A172 (cell line): Measurements from ENCODE around the gene TMEM185B. TPM values are rescaled to one million over a fixed set of nuclear protein-coding genes. Genes with fewer than 3 reads are reported as not detected.

ENCODE experiments used
- DNase-seq: peaks from one replicate; pipeline ENCODE4 v3.0.0-alpha.2; 2015; ENCODE audit warnings: low spot score
- total RNA-seq: library from RNA; depleted of rRNA; stranded (reverse); fragments of >200 nt; shearing (Covaris generic); gene quantifications from 2 replicates; pipeline ENCODE4 v1.2.3, GENCODE V29; 2014

The TMEM185B gene
- total RNA-seq, 1 experiment from 2014 or later = 36.9 TPM

DNA sequence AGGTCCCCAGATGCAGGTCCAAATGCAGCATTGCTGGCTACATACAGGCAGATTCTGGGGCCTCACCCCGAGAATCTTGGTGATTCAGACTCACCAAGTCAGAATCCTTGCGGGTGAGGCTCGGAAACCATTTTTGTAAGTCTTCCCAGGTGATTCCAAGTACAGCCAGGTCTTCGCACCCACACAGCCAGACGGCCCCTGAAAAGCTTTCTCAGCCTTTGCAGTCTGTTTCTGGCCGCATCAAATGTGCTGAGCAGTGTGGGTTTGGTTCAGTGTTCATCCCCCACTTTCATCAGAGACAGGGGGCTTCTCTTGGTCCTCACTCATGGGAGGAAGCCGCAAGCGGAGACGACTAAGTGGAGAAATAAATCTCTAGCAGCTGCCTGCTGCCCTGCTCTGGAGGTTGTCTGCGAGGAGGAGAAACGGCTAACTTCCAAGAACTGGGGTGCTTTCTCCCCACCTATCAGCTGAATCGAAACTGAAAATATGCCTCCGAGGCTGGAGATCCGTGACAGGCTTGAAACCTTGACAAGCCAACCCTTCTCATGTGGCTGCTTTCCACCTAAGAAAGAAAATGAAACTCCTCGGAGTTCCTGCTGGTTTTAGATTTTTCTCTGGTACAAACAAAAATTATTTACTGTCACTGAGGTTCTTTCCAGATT lies 8.9 kb upstream of the TMEM185B start:
- peak; percentile 56 for DNase-seq

GRCh38 chr2:120231564-120231973 lies 8.4 kb upstream of the TMEM185B start:
- DNase-seq = no peak

GRCh38 chr2:120230515-120231471 lies 7.6 kb upstream of the TMEM185B start:
- no peak for DNase-seq

- DNase-seq = no peak
Measured at GRCh38 chr2:120229341-120229740, 6.1 kb upstream of the TMEM185B start.

- no peak for DNase-seq
Measured at GRCh38 chr2:120228503-120228902, 5.3 kb upstream of the TMEM185B start.

- no peak for DNase-seq
Measured at GRCh38 chr2:120227111-120227991, 4.2 kb upstream of the TMEM185B start.

DNA sequence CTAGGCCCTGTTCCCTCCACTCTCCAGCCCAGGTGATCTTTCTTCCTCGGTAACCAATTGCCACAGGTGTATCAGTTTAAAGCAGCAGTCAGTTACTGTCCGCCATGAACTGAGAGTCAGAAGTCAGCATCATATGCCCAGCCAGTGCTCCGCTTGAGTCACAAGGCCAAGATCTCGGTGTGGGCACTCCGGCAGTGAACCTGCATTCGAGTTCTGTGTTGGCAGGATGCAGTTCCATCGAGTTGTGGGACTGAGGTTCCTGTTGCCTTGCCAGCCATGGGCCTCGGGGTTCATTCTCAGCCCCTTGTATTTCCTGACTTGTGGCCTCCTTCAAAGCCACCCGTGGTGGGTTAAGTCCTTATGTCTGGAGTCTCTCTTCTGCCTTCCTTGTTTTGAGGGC lies 3.1 kb upstream of the TMEM185B start:
- no peak for DNase-seq

- DNase-seq = no peak
Measured at GRCh38 chr2:120225549-120226065, 2.4 kb upstream of the TMEM185B start.

GRCh38 chr2:120224735-120225548 lies 1.7 kb upstream of the TMEM185B start:
- DNase-seq = no peak

GRCh38 chr2:120224256-120224655 lies 1.1 kb upstream of the TMEM185B start:
- DNase-seq = no peak

DNA sequence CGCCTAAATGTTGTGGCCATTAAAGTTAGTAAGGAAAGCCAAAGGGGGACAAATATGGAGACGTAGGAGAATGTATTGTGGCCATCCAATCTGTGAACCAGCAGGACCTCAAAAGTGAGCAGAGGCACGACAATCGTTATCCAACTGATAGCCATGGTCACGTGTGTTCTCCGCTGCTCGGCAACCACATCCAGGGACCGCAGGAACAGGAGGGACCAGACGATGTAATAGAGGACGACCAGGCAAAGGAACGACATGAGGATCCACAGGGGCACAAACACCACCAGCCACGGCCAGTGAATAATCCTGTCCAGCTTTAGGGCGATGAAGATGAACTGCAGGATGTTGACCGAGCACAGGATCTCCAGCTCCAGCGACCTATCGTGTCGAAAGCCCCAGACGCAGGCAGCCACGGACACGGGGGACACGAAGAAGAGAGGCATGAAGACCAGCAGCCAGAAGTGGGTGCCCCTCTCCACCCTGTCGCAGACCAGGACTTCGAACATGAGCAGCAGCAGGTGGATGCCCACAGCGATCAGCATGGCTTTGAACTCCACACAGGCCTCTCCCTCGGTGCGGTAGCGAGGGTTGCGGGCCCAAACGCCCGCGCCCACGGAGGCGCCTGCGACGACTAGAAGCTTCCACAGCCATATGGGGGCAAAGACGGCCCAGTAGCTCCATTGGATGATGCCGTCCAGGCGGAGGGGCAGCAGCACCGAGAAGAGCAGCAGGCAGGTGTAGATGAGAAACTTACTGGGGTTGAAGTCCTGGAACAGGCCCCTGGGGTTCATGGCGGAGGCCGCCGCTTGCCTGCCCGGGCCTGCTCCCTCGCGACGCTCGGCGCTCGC lies 790 bp downstream of the TMEM185B start:
- no peak for DNase-seq

DNA sequence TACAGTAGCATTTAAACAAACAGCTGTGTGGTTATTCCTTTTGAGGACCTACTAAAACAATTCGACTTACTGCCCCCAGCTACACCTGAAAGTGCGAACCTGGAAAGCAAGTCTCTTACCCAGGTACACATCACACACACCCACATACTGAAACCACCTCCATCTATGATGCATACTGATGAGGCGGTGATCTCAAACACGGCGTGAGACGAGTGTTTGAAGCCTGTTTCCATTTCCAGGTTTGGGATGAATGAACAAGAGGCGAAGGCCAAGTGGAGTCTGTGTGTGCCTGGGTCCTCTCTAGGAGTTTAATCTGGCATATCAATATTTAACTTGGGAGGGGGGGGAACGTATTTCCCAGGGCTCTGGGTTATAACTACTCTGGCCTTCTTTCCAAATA lies 1.6 kb downstream of the TMEM185B start:
- DNase-seq = no peak

DNA sequence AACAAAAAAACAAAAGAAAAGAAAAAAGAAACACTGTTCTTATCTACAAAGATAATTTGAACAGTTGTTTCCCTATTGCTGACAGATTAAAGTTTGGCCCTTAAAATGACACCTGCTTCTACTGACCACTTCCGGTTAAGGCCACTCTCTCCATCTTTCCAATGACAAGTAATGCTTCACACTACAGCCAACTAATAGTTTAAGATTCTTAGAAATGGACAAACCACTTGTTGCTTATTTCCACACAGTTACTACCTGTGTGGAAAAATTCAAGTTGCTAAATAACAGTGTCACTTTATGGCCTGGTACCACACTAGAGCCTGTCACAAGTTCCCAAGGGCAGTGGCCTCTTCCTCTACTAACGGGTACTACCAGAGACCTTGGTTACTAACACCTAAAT lies 2.4 kb downstream of the TMEM185B start:
- DNase-seq = no peak

DNA sequence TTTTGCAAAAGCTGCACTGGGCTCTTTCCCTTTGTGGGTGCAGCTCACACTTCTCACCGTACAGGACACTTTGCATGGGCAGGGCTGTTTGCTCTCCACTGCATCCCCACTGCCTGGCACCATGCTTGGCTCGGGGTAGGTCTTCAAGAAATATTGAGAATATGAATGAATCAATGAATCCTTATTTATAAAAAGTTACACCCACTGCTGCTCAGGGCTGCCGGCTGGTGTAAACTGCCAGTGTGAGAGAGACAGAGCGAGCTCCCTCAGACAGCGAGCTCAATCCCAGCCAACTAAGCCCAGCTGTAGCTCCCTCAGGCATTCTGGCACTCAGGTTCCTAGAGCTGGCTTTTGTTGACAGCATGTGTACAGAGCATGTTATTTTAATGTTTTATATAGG lies 3.4 kb downstream of the TMEM185B start:
- DNase-seq = no peak

DNA sequence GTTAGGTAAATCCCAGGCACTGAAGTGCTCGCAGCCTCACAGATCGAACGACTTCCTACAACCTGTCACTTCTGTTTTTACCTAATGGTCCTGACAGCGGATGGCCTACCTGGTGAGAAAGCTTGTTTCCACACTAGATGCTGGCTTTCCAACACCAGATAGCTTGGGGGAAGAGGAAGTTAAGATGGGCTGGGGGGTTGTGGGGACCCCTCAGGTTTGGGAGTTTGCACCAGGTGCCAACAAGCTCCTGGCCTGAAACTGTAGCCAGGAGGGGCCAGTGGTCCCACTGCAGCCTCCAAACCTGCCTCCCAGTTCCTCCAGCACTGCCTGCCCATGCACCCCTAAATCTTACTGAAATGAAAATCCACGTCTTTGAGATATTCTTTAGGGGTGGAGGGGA lies 3.9 kb downstream of the TMEM185B start:
- DNase-seq = no peak

GRCh38 chr2:120218181-120218580 lies 5.0 kb downstream of the TMEM185B start:
- no peak for DNase-seq

GRCh38 chr2:120210270-120210693 lies 12.9 kb downstream of the TMEM185B start:
- no peak for DNase-seq

- no peak for DNase-seq
Measured at GRCh38 chr2:120209427-120210269, 13.6 kb downstream of the TMEM185B start.
